Measurements from ENCODE around the gene STPG2.
"Not testable (repeated sequence)": the region's sequence is repeated elsewhere in the genome, so short reads cannot be mapped to it uniquely, and the experiment has no call there.

Gene STPG2

GRCh38 chr4:97605932-97606331 lies 537.3 kb downstream of the STPG2 start:
- DNase-seq, result no peak

GRCh38 chr4:97593248-97593647 lies 550.0 kb downstream of the STPG2 start:
- DNase-seq, result no peak

- DNase-seq, result no peak
Measured at GRCh38 chr4:97590266-97590665, 553.0 kb downstream of the STPG2 start.

DNA sequence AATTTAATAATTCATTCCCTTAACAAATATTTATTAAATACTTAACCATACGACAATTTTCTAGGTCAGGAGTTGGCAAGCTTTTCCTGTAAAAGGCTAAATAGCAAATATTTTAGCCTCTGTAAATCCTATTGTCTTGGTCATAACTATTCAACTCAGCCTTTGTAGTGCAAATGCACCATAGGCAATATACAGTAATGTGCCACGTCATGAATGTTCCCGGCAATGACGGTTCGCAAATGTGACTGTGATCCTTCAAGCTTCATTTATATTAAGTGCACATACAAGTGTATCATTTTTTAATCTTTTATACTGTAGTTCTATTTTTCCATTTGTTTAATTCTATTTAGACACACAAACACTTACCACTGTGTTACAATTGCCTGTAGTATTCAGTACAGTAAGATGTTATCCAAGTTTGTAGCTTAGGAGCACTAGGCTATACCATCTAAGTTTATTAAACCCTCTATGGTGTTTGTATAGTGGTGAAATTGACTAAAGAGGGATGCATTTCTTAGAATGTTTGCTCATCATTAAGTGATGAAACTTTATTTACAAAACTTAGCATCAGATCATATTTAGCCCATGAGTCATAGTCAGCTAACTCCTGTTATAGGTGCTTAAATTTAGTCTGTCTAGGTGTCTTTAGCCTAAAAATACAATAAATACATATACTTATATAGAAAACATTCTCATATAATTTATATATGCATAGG lies 553.6 kb downstream of the STPG2 start:
- no peak for DNase-seq

GRCh38 chr4:97587912-97588311 lies 555.4 kb downstream of the STPG2 start:
- DNase-seq, result no peak

GRCh38 chr4:97585274-97585673 lies 558.0 kb downstream of the STPG2 start:
- no peak for DNase-seq

- no peak for DNase-seq
Measured at GRCh38 chr4:97582890-97583289, 560.4 kb downstream of the STPG2 start.

DNA sequence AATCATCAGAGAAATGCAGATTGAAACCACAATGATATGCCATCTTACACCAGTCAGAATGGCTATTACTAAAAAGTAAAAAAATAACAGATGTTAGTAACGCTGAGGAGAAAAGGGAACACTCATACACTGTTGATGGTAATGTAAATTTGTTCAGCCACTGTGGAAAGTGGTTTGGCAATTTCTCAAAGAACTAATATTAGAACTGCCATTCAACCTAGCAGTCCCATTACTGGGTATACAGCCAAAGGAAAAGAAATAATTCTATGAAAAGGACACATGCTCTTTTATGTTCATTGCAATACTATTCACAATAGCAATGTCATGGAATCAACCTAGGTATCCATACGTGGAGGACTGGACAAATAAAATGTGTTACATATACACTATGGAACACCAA lies 566.3 kb downstream of the STPG2 start:
- DNase-seq, result no peak

DNA sequence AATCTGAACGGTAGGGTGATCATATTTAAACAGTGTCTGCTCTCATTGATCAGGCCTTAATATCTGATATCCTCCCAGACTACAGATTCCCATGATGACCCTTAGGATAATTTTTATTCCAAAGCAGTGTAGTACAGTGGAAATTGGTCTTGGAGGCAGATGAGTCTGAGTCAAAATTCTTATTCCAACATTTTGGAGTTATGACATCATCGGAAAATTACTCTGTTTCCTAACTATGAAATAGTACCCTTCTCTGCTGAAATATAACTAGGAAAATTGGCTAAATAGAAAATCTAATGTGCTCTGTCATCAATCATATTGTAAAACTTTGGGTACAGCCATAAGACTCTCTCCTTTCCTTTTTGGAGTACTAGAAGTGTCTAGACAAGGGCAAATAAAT lies 583.3 kb downstream of the STPG2 start:
- DNase-seq, result no peak

- DNase-seq, result no peak
Measured at GRCh38 chr4:97558204-97558778, 585.0 kb downstream of the STPG2 start.

DNA sequence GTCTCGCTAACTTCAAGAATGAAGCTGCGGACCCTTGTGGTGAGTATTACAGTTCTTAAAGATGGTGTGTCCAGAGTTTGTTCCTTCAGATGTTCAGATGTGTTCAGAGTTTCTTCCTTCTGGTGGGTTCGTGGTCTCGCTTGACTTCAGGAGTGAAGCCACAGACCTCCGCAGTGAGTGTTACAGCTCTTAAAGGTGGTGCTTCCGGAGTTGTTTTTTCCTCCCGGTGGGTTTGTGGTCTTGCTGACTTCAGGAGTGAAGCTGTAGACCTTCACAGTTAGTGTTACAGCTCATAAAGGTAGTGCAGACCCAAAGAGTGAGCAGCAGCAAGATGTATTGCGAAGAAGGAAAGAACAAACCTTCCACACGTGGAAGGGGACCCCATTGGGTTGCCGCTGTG lies 592.6 kb downstream of the STPG2 start:
- DNase-seq, result not testable (repeated sequence)

DNA sequence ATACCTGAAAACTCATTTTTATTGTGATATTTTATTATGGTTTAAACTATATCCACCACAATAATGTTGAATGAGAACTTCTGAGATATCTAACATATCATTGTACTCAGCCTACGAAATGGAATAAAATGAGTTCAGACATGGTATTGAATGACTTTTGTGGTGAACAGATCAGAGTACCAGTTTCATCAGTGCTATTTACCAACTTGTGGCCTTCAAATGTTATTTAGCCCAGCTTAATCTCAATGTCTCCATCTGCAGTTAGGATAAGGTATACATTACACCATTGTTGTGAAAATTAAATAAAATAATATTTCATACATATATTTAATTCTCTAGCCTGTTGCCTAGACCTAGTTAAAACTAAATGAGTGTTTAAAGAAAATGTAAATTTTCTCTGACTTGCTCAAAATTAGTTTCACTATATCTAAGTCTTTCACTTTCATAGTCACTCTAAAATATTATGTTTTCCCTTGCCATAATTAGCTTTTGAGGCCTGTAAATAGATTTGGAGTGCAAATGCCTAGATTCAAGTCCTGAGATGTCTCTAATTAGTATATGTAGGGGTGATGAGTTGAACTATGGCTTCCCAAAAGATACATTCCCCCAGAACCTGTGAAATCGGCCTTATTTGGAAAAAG lies 594.2 kb downstream of the STPG2 start:
- DNase-seq, result no peak

GRCh38 chr4:97548186-97548585 lies 595.1 kb downstream of the STPG2 start:
- DNase-seq, result no peak

DNA sequence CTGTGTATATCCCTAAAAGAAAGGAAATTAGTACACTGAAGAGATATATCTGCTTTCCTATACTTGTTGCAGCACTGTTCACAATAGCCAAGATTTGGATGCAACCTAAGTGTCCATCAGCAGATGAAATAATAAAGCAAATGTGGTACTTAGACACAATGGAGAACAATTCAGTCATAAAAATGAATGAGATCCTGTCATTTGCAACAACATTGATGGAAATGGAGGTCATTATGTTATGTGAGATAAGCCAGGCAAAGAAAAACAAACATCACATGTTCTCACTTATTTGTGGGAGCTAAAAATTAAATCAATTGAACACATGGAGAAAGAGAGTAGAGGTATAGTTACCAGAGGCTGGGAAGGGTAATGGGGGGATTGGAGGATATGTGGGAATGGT lies 611.9 kb downstream of the STPG2 start:
- DNase-seq, result no peak

DNA sequence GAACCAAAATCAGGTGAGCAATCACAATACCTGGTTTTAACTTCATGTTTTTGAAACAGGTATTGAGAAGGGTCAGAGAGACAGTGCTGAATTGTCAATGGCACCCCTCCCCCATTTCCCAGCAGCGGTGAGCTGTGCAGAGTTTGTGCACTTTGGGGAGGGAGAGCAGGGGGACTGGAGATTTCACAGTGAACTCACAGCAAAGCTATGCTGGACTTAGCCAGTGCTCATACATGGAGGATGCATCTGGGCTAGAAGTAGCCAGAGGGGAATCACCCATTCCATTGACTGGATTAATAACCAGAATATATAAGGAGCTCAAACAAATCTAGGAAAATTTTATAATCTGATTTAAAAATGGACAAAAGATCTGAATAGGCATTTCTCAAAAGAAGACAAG lies 612.6 kb downstream of the STPG2 start:
- DNase-seq, result no peak

DNA sequence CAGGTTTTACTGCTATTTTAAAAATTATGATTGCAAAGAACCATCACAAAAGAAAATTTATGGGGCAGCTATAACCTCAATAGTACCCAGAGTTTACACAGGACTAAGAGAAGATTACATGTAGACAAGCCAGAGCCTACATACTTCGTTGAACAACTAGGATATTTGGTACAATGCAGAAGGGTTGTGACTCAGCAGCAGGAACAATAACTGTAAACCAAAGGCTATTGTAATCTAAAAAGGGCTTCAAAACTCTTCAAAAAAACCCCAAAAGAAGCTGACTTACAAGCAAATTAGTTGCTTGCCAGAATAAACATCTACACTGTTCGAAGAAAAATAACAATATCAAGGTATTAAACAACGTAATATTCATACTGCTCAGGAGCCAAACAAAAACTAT lies 618.0 kb downstream of the STPG2 start:
- DNase-seq, result no peak

- no peak for DNase-seq
Measured at GRCh38 chr4:97517939-97518338, 625.3 kb downstream of the STPG2 start.

DNA sequence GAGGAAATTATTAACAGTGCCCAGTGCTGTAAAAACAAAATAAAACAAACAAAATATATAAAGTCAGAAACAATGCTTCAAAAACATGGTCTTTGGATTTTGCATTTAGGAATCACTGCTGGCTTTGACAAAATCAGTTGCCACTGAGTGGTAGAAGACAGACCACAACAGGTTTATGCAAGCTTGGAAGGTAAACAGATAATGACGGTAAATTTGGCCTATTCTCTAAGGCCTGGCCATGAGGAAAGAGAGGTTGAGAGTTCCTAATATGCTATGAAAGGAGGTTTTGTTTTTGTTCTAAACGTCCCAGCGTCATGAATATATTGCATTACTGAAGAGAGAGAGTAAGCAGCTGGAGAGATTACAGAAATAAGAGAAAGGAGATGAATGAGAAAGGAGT lies 629.4 kb downstream of the STPG2 start:
- DNase-seq, result no peak

Measured in activated CD4-positive, alpha-beta T cell treated with anti-CD3 and anti-CD28 coated beads, Interleukin-2, Interleukin-6, amounts not matched to agents 100 ng/mL and 50 ng/mL, durations not matched to agents 16 hours and 8 hours (primary cell).